ENCODE measurements around the gene NANP.
"Not testable (repeated sequence)": the region's sequence is repeated elsewhere in the genome, so short reads cannot be mapped to it uniquely, and the experiment has no call there.

GRCh38 chr20:25602191-25602913, 21.5 kb downstream of the NANP start:
- TF ChIP-seq CTCF (conservative IDR thresholded peaks at IDR 0.05 in 1 of 2, IDR thresholded peaks at IDR 0.05 in 1 of 2; ENCODE audit: low read depth in 1 of 2, low read length in 2 of 2); EZH2 (IDR thresholded peaks at IDR 0.05; ENCODE audit: low read length, missing control alignments): not testable (repeated sequence)
